Psoas muscle (tissue), 8 donors: Measurements from ENCODE around the gene ARPC5L. TPM values are rescaled to one million over a fixed set of nuclear protein-coding genes. Genes with fewer than 3 reads are reported as not detected.

Source experiments
- ATAC-seq, 4 donors: fragments of 200-7000 bp; cut with Tn5 transposase; one replicate each; pipeline ENCODE4 v1.9.1; 2020; ENCODE audit warnings: moderate library complexity in 3 of 4, mild to moderate bottlenecking in 2 of 4
- DNase-seq, 2 donors: peaks; one replicate each; pipeline ENCODE4 v3.0.0-alpha.2; 2020
- H3K27ac ChIP-seq: fragments of 200-600 bp; one replicate; pipeline ENCODE4 v1.8.0; 2022
- H3K27me3 ChIP-seq, 3 donors: fragments of 200-600 bp in 1 of 3; one replicate each; pipeline versions ENCODE4 v1.6.1 to v1.8.0; 2013 to 2022; ENCODE audit warnings: low read length in 2 of 3, mild to moderate bottlenecking in 2 of 3, moderate library complexity in 1 of 3; ENCODE audit not compliant: insufficient read depth in 3 of 3
- H3K36me3 ChIP-seq, 2 donors: fragments of 200-600 bp in 1 of 2; one replicate each; pipeline versions ENCODE4 v1.6.1 to v1.8.0; 2013 to 2022; ENCODE audit warnings: low read depth in 1 of 2, mild to moderate bottlenecking in 1 of 2, moderate library complexity in 1 of 2; ENCODE audit not compliant: insufficient read depth in 1 of 2
- H3K4me1 ChIP-seq: fragments of 200-600 bp; one replicate; pipeline ENCODE4 v1.8.0; 2022
- H3K4me3 ChIP-seq: fragments of 200-600 bp; one replicate; pipeline ENCODE4 v1.8.0; 2022; ENCODE audit warnings: mild to moderate bottlenecking
- H3K9me3 ChIP-seq: fragments of 200-600 bp; one replicate; pipeline ENCODE4 v1.8.0; 2022
- WGBS, 3 donors: extraction: QIAGEN DNeasy Blood & Tissue Kit; methylation state at CpG; one replicate each; pipeline versions ENCODE4 v1.1.6 to v1.1.7; 2013; 5-methylcytosine and 5-hydroxymethylcytosine counted together
- intact Hi-C, 2 donors: fragments of 100-400 bp; cut with DNase I; formaldehyde crosslinking; loops; one replicate each; pipeline versions ENCODE4 v1.11.0 to v1.14.2; 2022
- polyA plus RNA-seq, 3 donors: library from polyadenylated mRNA; stranded (reverse); fragments of 200-250 nt; gene quantifications; one replicate each; pipeline ENCODE4 v1.2.3, GENCODE V29; 2013
- total RNA-seq, 4 donors: library from RNA; stranded (reverse); fragmentation: NEBNext Ultra II Directional in 2 of 4; extraction: Animal tissue kit (Norgen Biotek cat#: 25700) in 2 of 4; gene quantifications; one replicate each; pipeline versions ENCODE4 v1.2.1 to v1.2.4, GENCODE V29; 2021 to 2023
- TF ChIP-seq, protein P1 (sequence below): fragments of 200-600 bp; IDR thresholded peaks from one replicate; pipeline ENCODE4 v1.8.0; 2022; ENCODE audit warnings: antibody characterized with exemption
- donor health status: healthy with polysubstance abuse.
- donor health status: DM: no; HTN: no; CAD: no; lungs with moderate emphysema.
- donor health status: Bipolar disorder and iron deficiency.
- donor health status: healthy.
- donor health status: DM: yes; HTN: yes; CAD: no.
- donor health status: DM: no; HTN: no; CAD: no.
- donor health status: DM: no; HTN: no; CAD: no.
- donor health status: DM: yes; HTN: yes; CAD: no.

The ARPC5L gene
- total and polyA plus RNA-seq, 7 donors, result 32.3 to 165 (median 48.4) TPM

DNA sequence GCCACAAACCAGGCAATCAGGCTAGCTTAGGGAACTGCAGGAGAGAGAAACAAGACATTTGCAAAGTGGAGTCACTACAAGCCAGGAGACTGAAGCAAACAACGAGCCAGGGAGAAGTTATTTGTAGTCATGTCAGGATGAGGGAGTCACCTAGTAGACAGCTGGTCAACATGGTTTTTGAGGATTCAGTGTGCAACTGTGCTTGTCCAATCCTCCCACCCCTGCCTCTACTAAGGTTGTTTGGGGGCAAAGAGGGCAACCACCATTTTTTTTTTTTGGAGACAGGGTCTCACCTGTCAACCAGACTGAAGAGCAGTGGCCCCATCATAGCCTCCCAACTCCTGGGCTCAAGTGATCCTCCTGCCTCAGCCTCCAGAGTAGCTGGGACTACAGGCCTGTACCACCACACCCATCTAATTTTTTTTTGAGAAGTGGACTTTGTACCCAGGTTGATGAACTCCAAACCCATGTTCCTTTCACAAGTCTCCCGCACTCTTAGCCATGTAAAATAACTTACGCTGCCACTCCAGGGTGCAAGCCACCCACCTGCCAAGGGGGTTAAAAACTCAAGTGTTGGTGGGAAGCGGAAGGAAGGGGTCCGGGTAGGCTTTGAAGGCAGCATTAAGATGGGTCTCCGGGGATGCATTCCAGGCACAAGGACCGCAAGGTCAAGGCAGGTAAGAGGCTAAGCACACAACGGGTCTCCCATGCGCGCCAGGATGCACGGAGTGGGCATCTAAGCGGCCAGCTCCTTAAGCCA is 1.2 kb upstream of the ARPC5L start:
- no peak for ATAC-seq
- Histone ChIP-seq H3K4me1 (peaks cover 29% of the 10 kb centered on the region), H3K27ac (peak overlapping the region; percentile 92), H3K36me3 (peaks cover 8 to 50% of the 10 kb centered on the region in 2 donors), H3K4me3 (peak overlapping the region; percentile 91), H3K9me3 (no peaks in the 10 kb centered on the region), H3K27me3 (no peaks in the 10 kb centered on the region)
- no peak for DNase-seq
- intact Hi-C loops, result no loop called here
- TF ChIP-seq, protein P1, sequence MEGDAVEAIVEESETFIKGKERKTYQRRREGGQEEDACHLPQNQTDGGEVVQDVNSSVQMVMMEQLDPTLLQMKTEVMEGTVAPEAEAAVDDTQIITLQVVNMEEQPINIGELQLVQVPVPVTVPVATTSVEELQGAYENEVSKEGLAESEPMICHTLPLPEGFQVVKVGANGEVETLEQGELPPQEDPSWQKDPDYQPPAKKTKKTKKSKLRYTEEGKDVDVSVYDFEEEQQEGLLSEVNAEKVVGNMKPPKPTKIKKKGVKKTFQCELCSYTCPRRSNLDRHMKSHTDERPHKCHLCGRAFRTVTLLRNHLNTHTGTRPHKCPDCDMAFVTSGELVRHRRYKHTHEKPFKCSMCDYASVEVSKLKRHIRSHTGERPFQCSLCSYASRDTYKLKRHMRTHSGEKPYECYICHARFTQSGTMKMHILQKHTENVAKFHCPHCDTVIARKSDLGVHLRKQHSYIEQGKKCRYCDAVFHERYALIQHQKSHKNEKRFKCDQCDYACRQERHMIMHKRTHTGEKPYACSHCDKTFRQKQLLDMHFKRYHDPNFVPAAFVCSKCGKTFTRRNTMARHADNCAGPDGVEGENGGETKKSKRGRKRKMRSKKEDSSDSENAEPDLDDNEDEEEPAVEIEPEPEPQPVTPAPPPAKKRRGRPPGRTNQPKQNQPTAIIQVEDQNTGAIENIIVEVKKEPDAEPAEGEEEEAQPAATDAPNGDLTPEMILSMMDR, result no peak
- WGBS, 3 donors, result 9 to 10% (median 10%) methylated on average over 12 of the region's 12 CpGs

DNA sequence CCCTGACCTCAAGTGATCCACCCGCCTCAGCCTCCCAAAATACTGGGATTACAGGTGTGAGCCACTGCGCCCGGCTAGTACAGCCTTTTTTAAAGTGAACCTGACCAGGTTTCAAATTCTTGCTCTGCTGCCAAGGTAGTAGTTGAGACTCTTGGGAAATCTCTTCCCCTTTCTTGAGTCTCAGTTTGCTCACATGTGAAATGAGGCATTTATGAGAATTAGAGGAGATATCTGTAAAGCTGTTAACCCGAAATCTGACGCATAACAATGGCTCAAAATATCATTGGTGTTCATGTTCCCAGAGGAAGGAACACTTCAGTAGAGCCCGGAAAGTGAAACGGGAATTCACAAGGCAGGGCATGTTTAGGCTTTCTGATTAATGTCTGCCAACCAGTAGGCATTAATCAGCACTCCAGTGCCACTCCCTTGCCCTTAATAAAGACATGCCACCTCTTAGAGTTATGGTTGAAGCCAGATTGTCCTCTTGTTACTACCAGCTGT is 1.5 kb downstream of the ARPC5L start:
- no peaks in the 10 kb centered on the region for H3K27me3 ChIP-seq
- peaks cover 8 to 28% of the 10 kb centered on the region in 2 donors for H3K36me3 ChIP-seq
- no peak overlapping the region for H3K4me3 ChIP-seq
- ATAC-seq (peak in 2 of 4 donors; percentile 17 to 38), DNase-seq (no peak)
- intact Hi-C loops, result no loop called here
- H3K4me1 ChIP-seq, result peaks cover 37% of the 10 kb centered on the region
- peak overlapping the region; percentile 92 for H3K27ac ChIP-seq
- TF ChIP-seq, protein P1, result no peak
- no peaks in the 10 kb centered on the region for H3K9me3 ChIP-seq
- WGBS, 3 donors, result 44 to 57% (median 46%) methylated on average over 7 of the region's 7 CpGs

DNA sequence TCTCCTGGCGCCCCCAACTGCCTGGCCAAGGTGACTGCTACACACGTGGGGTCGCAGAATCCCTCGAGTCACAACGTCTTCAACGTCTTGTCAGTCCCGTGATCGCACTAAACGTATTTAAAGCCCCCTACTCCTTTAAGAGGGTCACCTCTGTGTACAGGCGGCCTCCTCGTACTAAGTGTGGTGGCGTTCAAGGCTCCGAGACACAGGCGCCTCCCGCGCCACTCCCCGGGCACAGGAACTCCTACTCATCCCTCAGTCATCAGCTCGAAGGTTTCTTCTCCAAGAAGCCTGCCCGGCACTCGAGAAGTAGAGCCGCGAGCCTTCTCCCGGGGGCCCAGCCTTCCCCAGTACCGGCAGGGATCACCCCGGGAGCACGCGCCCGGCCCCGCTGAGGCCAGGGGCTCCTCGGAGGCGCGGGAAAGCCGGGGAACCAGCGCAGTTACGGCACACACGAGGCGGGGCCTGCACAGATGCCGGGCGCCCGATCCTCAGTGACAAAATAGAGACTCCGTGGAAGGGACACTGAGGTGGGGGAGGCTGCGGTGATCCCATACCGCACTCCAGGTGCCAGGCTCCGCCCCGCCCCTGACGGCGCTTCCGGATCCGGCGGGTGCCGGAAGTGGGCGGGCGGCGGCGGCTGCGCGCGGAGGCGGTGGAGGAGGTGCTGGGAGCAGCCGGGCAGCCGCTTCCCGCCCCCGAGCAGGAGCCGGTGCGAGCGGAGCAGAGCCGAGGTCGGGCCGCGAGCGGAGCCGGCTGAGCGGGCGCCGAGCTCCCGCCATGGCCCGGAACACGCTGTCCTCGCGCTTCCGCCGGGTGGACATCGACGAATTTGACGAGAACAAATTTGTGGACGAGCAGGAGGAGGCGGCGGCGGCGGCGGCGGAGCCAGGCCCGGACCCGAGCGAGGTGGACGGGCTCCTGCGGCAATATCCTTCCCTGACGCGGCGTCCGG is 6.9 kb downstream of the ARPC5L start:
- H3K36me3 ChIP-seq, result peaks cover 0 to 6% of the 10 kb centered on the region in 2 donors
- ATAC-seq (peak; percentile 90 to 93 (median 92)), DNase-seq (peak; percentile 90 to 94)
- WGBS, 3 donors, result 0% methylated on average over 88 to 101 of the region's 101 CpGs
- no peaks in the 10 kb centered on the region for H3K9me3 ChIP-seq
- H3K27ac ChIP-seq, result peak overlapping the region; percentile 99
- no peaks in the 10 kb centered on the region for H3K27me3 ChIP-seq
- intact Hi-C loops, result loop anchor here in 1 of 2 donors (2.0 kb wide), 1 partner anchor 72 kb away; the partner anchor contains the start of gene GOLGA1
- TF ChIP-seq, protein P1, result peak; percentile 11
- peaks cover 43% of the 10 kb centered on the region for H3K4me1 ChIP-seq
- H3K4me3 ChIP-seq, result peak overlapping the region; percentile 93

DNA sequence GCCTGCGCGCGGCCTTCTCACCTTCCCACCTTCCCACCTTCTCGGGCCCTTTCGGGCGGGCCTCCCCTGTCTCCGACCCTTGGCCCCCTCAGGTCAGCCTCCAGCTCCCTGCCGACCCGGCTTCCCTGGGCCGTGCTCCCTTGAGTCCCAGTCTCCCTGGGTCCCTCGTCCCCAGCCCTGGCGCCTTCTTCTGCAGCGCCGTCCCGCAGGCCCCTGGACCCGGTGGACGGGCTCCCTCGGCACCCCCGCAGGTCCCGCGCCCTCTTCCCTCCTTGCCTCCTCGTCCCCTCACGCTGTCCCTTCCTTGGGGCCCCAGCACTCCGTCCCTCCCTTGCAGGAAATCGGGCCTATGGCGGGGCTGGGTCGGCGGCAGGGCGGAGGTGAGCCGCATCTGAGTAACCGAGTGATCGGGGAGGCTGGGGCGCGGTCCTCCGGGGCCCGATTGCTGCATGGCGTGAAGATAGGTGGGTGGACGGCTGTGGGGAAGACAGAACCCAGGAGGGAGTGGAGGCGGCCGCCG is 7.6 kb downstream of the ARPC5L start:
- no peaks in the 10 kb centered on the region for H3K27me3 ChIP-seq
- peak in 2 of 4 donors; percentile 2 for ATAC-seq
- peaks cover 48% of the 10 kb centered on the region for H3K4me1 ChIP-seq
- intact Hi-C loops, result loop anchor here in 1 of 2 donors (2.0 kb wide), 1 partner anchor 71 kb away; the partner anchor contains the start of gene GOLGA1
- no peaks in the 10 kb centered on the region for H3K9me3 ChIP-seq
- H3K4me3 ChIP-seq, result peak overlapping the region; percentile 93
- peaks cover 0 to 14% of the 10 kb centered on the region in 2 donors for H3K36me3 ChIP-seq
- WGBS, 3 donors, result 0% methylated on average over 37 to 40 of the region's 41 CpGs
- H3K27ac ChIP-seq, result peak overlapping the region; percentile 99
- no peak for DNase-seq
- TF ChIP-seq, protein P1, result no peak
